Measurements from ENCODE around the gene INTS6L.
"Not testable (repeated sequence)": the region's sequence is repeated elsewhere in the genome, so short reads cannot be mapped to it uniquely, and the experiment has no call there.

INTS6L gene

GRCh38 chrX:135536877-135537276, 16.4 kb downstream of the INTS6L start:
- DNase-seq = no peak
- TF ChIP-seq POLR2A (IDR thresholded peaks at IDR 0.05; ENCODE audit: low read length) (no peak), GATA1 (IDR thresholded peaks at IDR 0.05; ENCODE audit: low read depth, low read length) (no peak)

- DNase-seq = peak in 1 of 2 experiments; percentile 11
- TF ChIP-seq POLR2A (IDR thresholded peaks at IDR 0.05; ENCODE audit: low read length) (no peak), GATA1 (IDR thresholded peaks at IDR 0.05; ENCODE audit: low read depth, low read length) (no peak)
Measured at GRCh38 chrX:135541351-135541750, 20.9 kb downstream of the INTS6L start.

DNA sequence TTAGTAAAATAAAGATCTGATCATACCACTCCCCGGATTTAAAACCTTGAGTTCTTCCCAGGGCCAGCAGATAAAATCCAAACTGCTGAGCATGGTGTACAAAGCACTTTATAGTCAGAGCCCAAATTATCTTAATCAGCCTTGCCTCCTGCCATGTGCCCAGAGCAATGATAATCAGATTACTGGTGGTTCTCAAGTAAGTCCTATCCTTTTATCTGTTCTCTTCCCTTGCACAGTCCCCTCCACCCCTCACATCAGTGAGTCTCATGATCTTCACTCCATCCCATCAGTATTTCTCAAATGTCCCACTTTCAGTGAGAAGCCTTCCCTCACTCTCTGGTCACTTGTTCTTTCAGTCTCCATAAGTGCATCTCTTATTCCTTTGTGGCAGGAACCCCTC, 22.7 kb downstream of the INTS6L start:
- TF ChIP-seq POLR2A (IDR thresholded peaks at IDR 0.05; ENCODE audit: low read length) (no peak), GATA1 (IDR thresholded peaks at IDR 0.05; ENCODE audit: low read depth, low read length) (no peak)

GRCh38 chrX:135543924-135544323, 23.5 kb downstream of the INTS6L start:
- TF ChIP-seq GATA1 (IDR thresholded peaks at IDR 0.05; ENCODE audit: low read depth, low read length) (no peak), POLR2A (IDR thresholded peaks at IDR 0.05; ENCODE audit: low read length) (no peak)
- DNase-seq = peak; percentile 46 to 57

More for the DNA sequence above, 22.7 kb downstream of the INTS6L start:
- DNase-seq = peak; percentile 28 to 71

DNA sequence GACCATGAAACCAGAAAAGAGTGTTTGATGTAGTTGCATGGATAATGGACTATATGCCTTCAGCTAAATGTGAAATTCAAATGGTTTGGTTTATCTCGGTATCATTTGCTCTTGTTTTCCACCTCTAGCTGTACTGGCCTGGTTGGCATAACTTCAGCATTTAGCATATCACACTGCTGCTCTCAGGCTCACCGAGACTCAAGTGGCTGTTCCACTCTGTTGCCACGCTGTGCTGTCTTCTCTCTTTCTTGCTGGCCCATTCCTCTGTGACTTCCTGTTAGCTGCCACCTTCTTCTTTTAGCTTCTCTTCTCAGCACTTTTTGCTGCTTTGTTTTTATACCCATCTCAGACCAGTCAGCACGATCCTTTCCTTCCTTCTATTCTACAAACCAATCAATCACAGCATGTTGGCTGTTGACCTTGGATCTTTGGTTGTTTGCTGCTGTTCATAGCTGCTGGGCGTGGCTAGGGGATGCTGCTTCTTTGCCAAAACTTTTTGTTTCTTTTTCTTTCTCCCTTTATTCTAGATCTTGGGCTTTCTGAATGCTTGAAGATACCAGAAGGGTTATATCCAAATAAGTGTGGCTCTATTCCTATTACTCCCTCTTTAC, 24.0 kb downstream of the INTS6L start:
- no peak for TF ChIP-seq GATA1 (IDR thresholded peaks at IDR 0.05; ENCODE audit: low read depth, low read length)
- no peak for TF ChIP-seq POLR2A (IDR thresholded peaks at IDR 0.05; ENCODE audit: low read length)
- DNase-seq = no peak

GRCh38 chrX:135547767-135548166, 27.3 kb downstream of the INTS6L start:
- TF ChIP-seq POLR2A (IDR thresholded peaks at IDR 0.05; ENCODE audit: low read length) (no peak), GATA1 (IDR thresholded peaks at IDR 0.05; ENCODE audit: low read depth, low read length) (no peak)
- DNase-seq = no peak

DNA sequence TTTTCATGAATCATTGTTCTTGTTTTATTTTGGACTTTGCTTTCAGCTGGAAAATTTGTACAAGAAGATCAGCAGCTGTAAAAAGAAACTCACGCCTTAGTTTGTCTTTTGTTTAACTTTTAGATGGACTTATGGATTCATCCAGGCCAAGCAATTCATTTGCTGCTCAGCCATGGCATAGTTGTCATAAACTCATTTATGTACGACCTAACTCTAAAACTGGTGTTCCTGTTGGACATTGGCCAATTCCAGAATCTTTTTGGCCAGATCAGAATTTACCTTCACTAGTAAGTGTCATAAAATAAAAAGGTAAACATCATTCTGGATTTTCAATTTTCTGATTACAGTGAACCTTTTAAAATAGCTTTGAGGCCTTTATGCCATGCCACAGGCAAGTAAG, 29.1 kb downstream of the INTS6L start:
- TF ChIP-seq POLR2A (IDR thresholded peaks at IDR 0.05; ENCODE audit: low read length) (no peak), GATA1 (IDR thresholded peaks at IDR 0.05; ENCODE audit: low read depth, low read length) (no peak)
- no peak for DNase-seq

- no peak for TF ChIP-seq POLR2A (IDR thresholded peaks at IDR 0.05; ENCODE audit: low read length)
- no peak for TF ChIP-seq GATA1 (IDR thresholded peaks at IDR 0.05; ENCODE audit: low read depth, low read length)
- DNase-seq = no peak
Measured at GRCh38 chrX:135556055-135556454, 35.6 kb downstream of the INTS6L start.

- DNase-seq = no peak
- TF ChIP-seq GATA1 (IDR thresholded peaks at IDR 0.05; ENCODE audit: low read depth, low read length) = no peak
- no peak for TF ChIP-seq POLR2A (IDR thresholded peaks at IDR 0.05; ENCODE audit: low read length)
Measured at GRCh38 chrX:135557344-135557743, 36.9 kb downstream of the INTS6L start.

DNA sequence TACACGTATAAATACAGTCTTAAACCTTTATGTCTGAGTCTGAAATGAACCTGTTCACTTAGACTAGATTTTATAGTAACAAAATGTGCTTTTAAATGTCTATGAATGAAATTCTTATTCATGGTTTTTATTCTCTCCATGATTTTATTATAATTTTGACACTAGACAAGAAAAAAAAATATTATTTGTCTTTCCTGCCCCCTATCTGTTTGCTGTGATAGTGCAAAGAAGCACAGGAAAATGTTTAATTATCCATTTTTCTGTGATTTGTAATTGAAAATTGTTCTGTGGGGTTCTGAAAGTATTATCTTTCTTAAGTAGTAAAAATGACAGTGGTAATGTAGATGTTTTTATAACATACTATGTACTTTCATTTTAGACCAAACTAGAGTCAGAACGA, 52.0 kb downstream of the INTS6L start:
- peak in 1 of 2 experiments; percentile 9 for DNase-seq

GRCh38 chrX:135581496-135581895, 61.0 kb downstream of the INTS6L start:
- DNase-seq = no peak
- no peak for TF ChIP-seq GATA1 (IDR thresholded peaks at IDR 0.05; ENCODE audit: low read depth, low read length)
- no peak for TF ChIP-seq POLR2A (IDR thresholded peaks at IDR 0.05; ENCODE audit: low read length)

More for the DNA sequence above, 52.0 kb downstream of the INTS6L start:
- TF ChIP-seq GATA1 (IDR thresholded peaks at IDR 0.05; ENCODE audit: low read depth, low read length) (no peak), POLR2A (IDR thresholded peaks at IDR 0.05; ENCODE audit: low read length) (no peak)

- TF ChIP-seq GATA1 (IDR thresholded peaks at IDR 0.05; ENCODE audit: low read depth, low read length) = no peak
- TF ChIP-seq POLR2A (IDR thresholded peaks at IDR 0.05; ENCODE audit: low read length) = no peak
- no peak for DNase-seq
Measured at GRCh38 chrX:135585153-135585552, 64.7 kb downstream of the INTS6L start.

- no peak for TF ChIP-seq POLR2A (IDR thresholded peaks at IDR 0.05; ENCODE audit: low read length)
- TF ChIP-seq GATA1 (IDR thresholded peaks at IDR 0.05; ENCODE audit: low read depth, low read length) = no peak
- DNase-seq = no peak
Measured at GRCh38 chrX:135591871-135592270, 71.4 kb downstream of the INTS6L start.

DNA sequence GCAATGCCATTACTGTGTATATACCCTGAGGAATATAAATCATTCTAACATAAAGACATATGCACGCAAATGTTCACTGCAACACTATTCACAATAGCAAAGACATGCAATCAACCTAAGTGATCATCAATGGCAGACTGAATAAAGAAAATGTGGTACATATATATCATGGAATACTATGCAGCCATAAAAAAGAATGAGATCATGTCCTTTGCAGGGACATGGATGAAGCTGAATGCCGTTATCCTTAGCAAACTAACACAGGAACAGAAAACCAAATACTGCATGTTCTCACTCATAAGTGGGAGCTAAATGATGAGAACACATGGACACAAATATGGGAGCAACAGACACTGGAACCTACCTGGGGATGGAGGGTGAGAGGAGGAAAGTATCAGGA, 73.6 kb downstream of the INTS6L start:
- DNase-seq = not testable (repeated sequence)

GRCh38 chrX:135594453-135594852, 74.0 kb downstream of the INTS6L start:
- not testable (repeated sequence) for DNase-seq

DNA sequence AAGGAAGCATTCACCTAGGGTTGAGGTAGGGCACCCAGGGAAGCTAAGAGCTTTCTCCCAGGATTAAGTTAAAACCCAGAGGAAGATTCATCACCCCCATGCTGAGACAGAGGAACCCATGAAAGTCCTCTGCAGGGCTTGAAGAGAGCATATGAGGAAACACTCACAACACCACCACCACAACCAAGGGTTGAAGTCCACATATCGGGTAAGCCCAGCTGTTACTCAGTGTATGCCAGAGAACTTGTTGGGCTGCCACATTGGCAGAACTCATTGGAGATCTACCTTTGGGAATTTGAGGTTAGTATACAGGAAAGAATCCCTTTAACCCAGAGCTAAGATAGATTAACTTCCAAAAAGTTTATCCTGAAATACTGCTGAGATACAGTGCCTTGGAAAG, 75.1 kb downstream of the INTS6L start:
- TF ChIP-seq POLR2A (IDR thresholded peaks at IDR 0.05; ENCODE audit: low read length) (no peak), GATA1 (IDR thresholded peaks at IDR 0.05; ENCODE audit: low read depth, low read length) (no peak)
- no peak for DNase-seq
